ENCODE measurements around the gene RPL11. TPM values are rescaled to one million over a fixed set of nuclear protein-coding genes. Genes with fewer than 3 reads are reported as not detected.

Gene RPL11
- total RNA-seq, 1 experiment from 2014 or later, result 1,206 TPM

- Histone ChIP-seq H3K4me1 (ENCODE audit: insufficient read depth, low read length, poor library complexity, severe bottlenecking) (no peaks in the 10 kb centered on the region), H3K36me3 (ENCODE audit: insufficient read depth, low read length, poor library complexity, severe bottlenecking) (no peaks in the 10 kb centered on the region), H3K27me3 (replicated peaks; ENCODE audit: insufficient read depth, low read depth, low read length, poor library complexity) (no peaks in the 10 kb centered on the region), H3K27ac (ENCODE audit: low read depth, low read length, poor library complexity, severe bottlenecking) (no peak overlapping the region), H3K9me3 (ENCODE audit: low read depth, low read length, poor library complexity, severe bottlenecking) (no peaks in the 10 kb centered on the region), H3K4me3 (ENCODE audit: low read depth, low read length, poor library complexity, severe bottlenecking) (no peak overlapping the region)
- BruUV-seq (replicated peaks), result no TSS peak
- DNase-seq (ENCODE audit: low spot score), result no peak
- POLR2A ChIA-PET (ENCODE audit: low non-redundant PET), result no interaction called here
- CTCF ChIA-PET, result no interaction called here
- TF ChIP-seq EZH2 (IDR thresholded peaks at IDR 0.05; ENCODE audit: borderline replicate concordance, low read depth, low read length, poor library complexity, severe bottlenecking), result no peak
- TF ChIP-seq CTCF (conservative IDR thresholded peaks at IDR 0.05; ENCODE audit: low read depth, low read length), result no peak
- intact Hi-C loops (cut with micrococcal nuclease; ENCODE audit: unreplicated experiment), result no loop called here
These were observed 46.3 kb upstream of the RPL11 start for GRCh38 chr1:23645338-23645737.

- no peak for DNase-seq (ENCODE audit: low spot score)
- intact Hi-C loops (cut with micrococcal nuclease; ENCODE audit: unreplicated experiment), result no loop called here
- TF ChIP-seq CTCF (conservative IDR thresholded peaks at IDR 0.05; ENCODE audit: low read depth, low read length) (no peak), EZH2 (IDR thresholded peaks at IDR 0.05; ENCODE audit: borderline replicate concordance, low read depth, low read length, poor library complexity, severe bottlenecking) (no peak)
- BruUV-seq (replicated peaks), result no TSS peak
- no peaks in the 10 kb centered on the region for H3K27me3 ChIP-seq (replicated peaks; ENCODE audit: insufficient read depth, low read depth, low read length, poor library complexity)
- ChIA-PET CTCF (no interaction called here), POLR2A (ENCODE audit: low non-redundant PET) (no interaction called here)
- H3K36me3 ChIP-seq (ENCODE audit: insufficient read depth, low read length, poor library complexity, severe bottlenecking), result no peaks in the 10 kb centered on the region
- no peak overlapping the region for H3K27ac ChIP-seq (ENCODE audit: low read depth, low read length, poor library complexity, severe bottlenecking)
- H3K9me3 ChIP-seq (ENCODE audit: low read depth, low read length, poor library complexity, severe bottlenecking), result no peaks in the 10 kb centered on the region
- no peak overlapping the region for H3K4me3 ChIP-seq (ENCODE audit: low read depth, low read length, poor library complexity, severe bottlenecking)
- no peaks in the 10 kb centered on the region for H3K4me1 ChIP-seq (ENCODE audit: insufficient read depth, low read length, poor library complexity, severe bottlenecking)
These were observed 45.5 kb upstream of the RPL11 start for GRCh38 chr1:23646091-23646490.

GRCh38 chr1:23646541-23646940 is 45.1 kb upstream of the RPL11 start:
- intact Hi-C loops (cut with micrococcal nuclease; ENCODE audit: unreplicated experiment), result no loop called here
- Histone ChIP-seq H3K27me3 (replicated peaks; ENCODE audit: insufficient read depth, low read depth, low read length, poor library complexity) (no peaks in the 10 kb centered on the region), H3K9me3 (ENCODE audit: low read depth, low read length, poor library complexity, severe bottlenecking) (no peaks in the 10 kb centered on the region), H3K4me1 (ENCODE audit: insufficient read depth, low read length, poor library complexity, severe bottlenecking) (no peaks in the 10 kb centered on the region), H3K36me3 (ENCODE audit: insufficient read depth, low read length, poor library complexity, severe bottlenecking) (no peaks in the 10 kb centered on the region), H3K27ac (ENCODE audit: low read depth, low read length, poor library complexity, severe bottlenecking) (no peak overlapping the region), H3K4me3 (ENCODE audit: low read depth, low read length, poor library complexity, severe bottlenecking) (no peak overlapping the region)
- ChIA-PET POLR2A (ENCODE audit: low non-redundant PET) (no interaction called here), CTCF (no interaction called here)
- no TSS peak for BruUV-seq (replicated peaks)
- DNase-seq (ENCODE audit: low spot score), result no peak
- TF ChIP-seq EZH2 (IDR thresholded peaks at IDR 0.05; ENCODE audit: borderline replicate concordance, low read depth, low read length, poor library complexity, severe bottlenecking) (no peak), CTCF (conservative IDR thresholded peaks at IDR 0.05; ENCODE audit: low read depth, low read length) (no peak)
